DMS53 treated with DMSO at 0.1 percent for 48 hours (cell line): ENCODE results near the gene ACACA.
"Not testable (repeated sequence)": the region's sequence is repeated elsewhere in the genome, so short reads cannot be mapped to it uniquely, and the experiment has no call there.

Experiments used
- DNase-seq: peaks from one replicate; lab custom pipeline; 2025; ENCODE audit not compliant: unreplicated experiment; lab: John Stamatoyannopoulos, UW

The ACACA gene

DNA sequence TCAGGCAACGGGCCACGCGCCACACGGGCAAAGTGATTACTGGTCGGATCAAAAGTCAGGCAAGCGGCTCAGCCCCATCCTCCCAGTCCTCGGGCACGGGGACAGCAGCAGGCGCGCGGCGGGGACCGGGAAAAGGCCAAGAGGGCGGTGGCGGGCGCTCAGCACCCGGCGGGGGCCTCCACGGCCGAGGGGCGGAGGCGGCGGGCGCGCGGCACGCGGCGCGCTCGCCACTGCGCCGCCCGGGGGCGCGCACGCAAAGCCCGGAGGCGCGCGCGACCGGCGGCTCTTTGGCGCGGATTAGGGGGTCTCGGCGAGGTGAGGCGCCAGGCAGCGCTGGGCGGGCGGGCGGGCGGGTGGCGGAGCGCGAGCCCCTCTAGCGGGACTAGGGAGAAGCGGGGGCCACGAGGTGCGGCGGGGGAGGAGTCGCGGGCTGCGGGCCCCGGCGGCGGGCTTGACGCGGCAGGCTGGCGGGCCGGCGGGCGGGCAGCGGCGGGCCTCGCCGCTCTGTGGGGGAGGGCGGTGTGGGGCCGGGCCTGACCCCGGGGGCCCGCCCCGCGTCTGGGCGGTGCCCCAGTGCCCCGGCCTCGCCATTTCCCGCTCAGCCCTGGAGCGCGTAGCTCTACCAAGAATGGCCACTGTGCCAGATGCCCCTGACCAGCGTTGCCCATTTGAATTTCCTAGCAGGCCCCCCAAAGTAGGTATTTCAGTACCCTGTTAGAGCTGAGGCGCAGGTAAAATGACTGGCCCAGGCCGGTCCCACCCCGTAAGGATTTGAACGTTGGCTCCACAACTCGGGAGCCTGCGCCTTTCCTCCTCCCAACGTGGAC lies at the start of gene ACACA, which contains the start of gene TADA2A:
TSS of gene ACACA (minus strand) at position 202 of the 827 bp plus-strand sequence. CDS start 537 bp downstream, outside the sequence.
TSS of gene TADA2A (plus strand) at position 252 of the 827 bp plus-strand sequence. CDS start 4,480 bp downstream, outside the sequence.
- peak; percentile 68 for DNase-seq

DNA sequence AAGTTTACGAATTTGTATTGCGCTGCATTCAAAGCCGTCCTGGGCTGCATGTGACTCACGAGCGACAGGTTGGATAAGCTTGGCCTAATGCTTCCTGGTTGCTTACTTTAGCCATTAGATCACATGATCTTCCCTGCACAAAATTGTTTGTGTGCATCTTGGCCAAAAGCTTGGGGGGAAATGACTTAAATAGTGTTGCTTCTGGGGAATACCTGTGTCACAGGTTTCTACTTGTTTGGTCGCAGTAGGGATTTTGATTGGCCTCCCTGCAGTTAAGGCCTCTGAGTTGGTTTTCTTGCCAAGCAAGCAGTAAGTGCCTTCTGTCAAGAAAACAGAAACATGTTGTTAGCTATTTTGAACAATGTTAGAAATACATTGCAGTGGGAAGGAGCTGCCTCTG lies 43.5 kb upstream of the ACACA start:
- no peak for DNase-seq

DNA sequence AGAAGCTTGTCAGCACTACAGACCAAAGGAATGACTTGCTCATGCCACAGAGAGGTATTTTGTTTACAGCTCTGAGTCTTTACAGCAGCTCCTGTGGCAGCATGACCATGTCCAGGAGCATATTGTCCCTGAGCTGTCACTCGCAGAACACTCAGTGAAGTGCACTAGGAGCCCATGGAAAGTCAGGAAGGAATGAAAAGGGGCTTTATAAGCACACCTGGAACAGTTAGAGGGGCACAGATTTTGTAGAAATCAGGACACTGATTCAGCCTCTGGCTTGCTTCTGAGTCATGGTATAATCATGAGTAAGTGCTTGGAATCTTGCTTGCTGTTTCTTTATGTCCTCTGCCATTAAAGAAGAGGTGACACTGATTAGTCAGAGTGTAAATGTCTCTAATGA lies 41.0 kb upstream of the ACACA start:
- DNase-seq: no peak

DNA sequence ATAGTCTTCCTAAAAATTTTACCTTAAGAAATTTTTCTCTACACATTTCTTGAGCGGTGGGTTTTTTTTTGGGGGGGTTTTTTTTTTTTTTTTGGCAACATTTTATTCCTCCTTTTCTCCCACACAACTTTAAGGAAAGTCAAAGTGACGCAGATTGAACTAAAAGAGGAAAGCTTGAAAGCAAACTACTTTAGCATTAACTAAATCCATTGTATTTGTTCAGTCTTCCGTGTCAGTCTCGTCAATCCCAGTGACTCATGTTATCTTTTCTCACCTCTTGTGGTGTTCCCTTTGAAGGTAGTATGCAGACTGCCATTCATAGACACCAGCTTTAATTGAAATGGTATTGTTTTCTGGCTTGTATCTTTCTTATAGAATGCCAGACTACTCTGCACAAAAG lies 39.4 kb upstream of the ACACA start:
- DNase-seq: peak; percentile 92

DNA sequence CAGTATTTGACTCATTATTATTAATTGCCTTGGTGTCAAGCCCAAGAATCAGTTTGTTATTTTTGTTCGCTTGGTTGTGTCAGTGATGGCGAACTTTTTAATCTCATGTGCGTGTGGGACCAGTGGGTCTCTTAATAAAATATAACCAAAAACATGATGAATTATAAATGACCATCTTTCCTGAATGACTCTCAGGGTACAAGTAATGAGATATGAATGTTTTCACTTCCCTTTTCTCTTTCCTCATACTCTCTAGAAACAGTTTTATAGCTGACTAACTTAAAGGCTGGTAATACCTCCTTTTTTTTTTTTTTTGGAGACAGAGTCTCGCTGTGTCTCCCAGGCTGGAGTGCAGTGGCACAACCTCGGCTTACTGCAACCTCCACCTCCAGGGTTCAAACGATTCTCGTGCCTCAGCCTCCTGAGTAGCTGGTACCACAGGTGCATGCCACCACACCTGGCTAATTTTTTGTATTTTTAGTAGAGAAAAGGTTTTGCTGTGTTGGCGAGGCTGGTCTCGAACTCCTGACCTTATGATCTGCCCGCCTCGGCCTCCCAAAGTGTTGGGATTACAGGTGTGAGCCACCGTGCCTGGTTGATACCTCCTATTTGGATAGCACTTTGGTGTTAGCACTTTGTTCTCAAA lies 34.9 kb upstream of the ACACA start:
- not testable (repeated sequence) for DNase-seq

DNA sequence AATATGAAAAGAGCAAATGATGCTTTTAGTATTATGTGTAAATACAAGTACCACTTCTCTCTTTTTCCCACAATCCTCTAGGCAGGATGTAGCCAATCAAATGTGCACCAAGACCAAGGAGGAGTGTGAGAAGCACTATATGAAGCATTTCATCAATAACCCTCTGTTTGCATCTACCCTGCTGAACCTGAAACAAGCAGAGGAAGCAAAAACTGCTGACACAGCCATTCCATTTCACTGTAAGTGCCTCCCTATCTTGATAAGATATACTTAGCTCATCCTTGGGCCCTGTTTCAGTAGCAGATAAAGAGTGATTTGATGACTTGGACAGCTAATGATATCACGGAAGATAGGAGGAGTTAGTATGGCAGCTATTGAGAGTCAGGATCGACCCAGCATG lies 33.8 kb upstream of the ACACA start:
- no peak for DNase-seq

DNA sequence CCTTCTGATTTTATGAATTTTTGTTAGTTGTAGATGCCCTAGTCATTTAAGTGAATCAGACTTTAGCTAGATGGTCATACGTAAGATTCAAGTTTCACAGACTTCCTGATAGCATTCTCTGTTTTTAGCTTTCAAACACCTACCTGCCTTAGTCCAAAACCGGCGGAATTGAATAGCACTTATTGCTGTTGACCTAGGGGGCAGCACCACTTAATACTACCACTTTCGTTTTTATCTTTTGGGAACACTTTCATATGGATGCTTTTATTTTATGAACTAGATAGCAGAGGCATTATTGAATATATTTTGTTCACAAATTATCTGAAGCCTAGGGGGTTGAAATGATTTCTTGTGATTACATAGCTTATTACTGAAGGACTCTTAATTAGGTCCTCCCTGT lies 31.5 kb upstream of the ACACA start:
- no peak for DNase-seq

DNA sequence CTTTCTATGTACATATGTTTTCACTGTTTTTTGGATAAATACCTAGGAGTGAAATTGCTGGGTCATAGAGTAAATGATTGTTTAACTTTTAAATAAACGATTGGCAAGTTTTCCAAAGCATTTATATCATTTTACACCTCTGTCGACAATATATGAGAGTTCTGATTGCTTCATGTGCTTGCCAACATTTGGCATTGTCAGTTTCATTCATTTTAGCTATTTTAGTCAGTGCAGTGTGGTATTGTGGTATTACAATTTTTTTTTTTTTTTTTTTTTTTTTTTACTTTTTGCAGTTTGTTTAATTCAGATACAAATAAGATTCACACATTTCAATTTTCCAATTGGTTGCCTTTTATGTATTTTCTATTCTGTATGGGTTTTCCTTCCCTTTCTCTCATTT lies 26.0 kb upstream of the ACACA start:
- DNase-seq: no peak

DNA sequence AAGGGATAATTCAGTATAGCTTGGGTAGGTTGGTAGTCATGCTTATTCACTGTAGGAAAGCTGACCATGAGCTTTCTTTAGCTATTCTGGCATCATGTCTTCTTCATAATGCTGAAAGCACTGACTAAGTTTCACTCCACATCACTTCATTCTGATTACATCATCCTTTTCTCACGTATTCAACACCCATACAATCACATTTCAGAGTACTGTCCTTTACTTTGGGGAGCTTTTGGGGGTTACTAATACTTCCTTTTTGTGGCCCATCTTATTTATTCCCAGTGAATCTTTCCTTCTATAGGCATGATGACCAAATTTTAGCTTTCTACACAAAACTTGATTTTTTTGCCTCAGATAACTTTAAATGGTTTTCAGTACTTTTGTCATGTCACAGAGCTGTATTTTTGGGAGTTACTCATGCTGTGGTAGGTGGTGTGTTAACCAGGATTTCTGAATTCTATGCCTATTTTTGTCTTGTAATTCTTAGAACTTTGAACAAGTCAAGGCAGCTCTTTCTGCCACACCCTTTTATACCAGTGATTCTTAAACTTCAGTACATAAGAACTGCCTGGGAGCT lies 23.5 kb upstream of the ACACA start:
- DNase-seq: no peak

DNA sequence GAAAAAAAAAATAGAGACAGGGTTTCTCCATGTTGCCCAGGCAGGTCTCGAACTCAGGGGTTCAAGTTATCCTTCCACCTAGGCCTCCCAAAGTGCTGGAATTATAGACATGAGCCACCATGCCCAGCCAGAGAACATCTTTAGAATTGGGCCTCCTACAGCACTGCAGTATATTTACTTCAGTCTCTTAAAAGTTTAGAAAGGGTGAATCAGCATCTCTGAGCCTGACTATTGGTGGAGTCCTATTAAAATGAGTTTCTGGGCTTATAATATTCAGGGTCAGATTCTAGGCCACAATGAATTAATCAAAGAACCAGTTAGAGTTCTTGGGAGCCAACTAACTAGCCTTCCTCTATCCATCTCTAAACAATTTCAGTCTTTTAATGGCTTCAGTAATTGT lies 22.8 kb upstream of the ACACA start:
- no peak for DNase-seq

DNA sequence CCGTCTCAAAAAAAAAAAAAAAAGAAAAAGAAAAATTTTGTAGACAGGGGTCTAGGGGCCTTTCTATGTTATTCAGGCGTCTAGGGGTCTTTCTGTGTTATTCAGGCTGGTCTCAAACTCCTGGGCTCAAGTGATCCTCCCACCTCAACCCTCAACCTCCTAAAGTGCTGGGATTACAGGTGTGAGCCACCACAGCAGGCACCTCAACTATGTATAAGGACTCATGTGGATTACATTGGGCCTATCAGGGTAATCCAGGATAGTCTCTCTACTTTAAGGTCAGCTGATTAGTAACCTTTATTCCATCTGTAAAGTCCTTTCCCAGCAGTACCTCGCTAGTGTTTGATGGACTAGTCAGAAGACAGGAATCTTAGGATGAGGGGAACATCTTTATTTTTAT lies 22.4 kb upstream of the ACACA start:
- no peak for DNase-seq

DNA sequence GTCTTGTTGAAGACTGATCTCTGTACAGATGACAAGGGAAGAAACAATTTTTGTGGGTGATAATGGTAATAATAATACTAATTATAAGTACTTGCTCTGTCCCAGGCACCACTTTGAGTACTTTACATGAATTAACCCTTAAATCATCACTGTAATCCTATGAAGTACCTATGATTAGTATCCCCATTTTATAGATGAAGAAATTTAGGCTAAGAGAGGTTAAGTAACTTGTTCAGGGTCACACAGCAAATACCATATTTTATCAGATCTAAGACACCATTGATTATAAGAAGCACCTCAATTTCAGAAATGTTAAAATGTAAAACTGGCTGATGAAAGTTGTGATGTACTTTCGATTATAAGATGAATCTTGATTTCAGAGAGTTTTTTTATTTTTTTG lies 18.6 kb upstream of the ACACA start:
- DNase-seq: no peak

DNA sequence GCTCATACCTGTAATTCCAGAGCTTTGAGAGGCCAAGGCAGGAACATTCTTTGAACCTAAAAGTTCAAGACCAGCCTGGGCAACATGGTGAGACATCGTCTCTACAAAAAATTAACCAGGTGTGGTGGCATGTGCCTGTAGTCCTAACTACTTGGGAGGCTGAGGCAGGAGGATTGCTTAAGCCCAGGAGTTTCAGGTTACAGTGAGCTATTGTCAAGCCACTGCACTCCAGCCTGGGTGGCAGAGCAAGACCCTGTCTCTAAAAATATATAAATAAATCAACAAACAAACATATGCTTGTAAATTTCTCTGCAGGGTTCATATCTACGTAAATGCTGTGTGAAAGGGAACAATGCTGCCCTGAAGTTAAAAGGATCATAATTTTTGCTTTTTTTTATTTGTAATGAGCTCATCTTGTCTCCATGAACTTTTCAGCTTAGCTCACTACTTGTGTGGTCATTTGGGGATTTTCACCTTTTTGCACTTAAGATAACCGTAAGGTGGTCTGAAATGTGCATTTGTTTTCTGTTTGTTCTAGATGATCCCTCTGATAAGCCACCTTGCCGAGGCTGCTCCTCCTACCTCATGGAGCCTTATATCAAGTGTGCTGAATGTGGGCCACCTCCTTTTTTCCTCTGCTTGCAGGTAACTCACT lies 16.5 kb upstream of the ACACA start:
- DNase-seq: no peak

DNA sequence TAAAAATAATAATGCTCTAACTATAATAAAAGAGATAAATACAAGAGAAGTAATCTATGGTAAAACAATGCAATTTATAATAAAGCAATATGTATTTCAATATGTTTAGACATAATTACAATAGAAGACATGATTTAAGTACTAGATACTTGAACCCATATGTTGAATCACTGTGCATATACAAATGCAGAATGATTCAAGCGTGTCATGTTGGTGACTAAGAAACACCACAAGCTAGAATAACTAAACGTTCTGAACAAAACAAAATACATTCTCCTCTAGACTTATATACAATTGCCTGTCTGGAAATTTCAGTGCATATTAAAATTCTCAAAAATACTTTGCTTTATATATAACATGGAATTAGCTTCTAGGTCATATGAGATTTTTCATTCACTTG lies 11.2 kb upstream of the ACACA start:
- no peak for DNase-seq

DNA sequence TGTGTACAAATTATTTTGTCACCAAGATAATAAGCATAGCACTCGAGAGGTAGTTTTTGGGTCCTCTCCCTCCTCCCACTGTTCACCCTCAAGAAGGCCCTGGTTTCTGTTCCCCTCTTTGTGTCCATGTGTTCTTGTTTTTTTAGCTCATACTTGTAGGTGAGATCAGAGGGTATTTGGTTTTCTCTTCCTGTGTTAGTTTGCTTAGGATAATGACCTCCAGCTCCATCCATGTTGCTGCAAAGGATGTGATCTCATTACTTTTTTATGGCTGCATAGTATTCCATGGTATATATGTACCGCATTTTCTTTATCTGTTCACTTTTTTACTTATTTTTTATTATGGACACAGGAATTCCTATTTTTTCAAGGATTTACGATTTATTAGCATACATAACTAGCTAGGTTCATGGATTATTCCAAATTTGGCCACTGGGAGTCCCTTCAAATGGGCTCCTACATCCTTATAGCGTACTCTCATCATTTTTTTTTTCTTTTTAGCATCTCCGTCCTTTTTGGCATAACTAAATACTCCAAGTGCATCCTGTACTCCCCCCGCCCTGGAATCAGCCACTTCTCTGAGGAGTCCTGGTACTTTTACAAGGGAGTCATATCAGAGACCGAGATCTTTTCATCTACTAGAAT lies 7.4 kb upstream of the ACACA start:
- no peak for DNase-seq

DNA sequence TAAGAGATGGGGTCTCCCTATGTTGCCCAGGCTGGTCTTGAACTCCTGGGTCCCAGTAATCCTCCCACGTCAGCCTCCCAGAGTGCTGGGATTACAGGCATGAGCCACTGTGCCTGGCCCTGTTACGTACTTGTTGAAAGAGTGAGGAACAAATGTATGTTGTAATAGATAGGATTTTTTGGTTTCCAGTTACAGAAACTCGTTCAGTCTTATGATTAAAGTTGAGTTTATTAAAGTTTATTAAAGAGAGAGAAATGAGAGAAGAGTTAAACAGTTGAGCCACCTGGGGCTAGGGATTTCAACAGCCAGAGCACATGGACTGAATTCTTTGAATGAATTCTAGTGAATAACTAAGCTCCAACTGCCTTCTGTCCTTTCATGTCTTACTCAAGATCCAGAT lies 3.7 kb upstream of the ACACA start:
- no peak for DNase-seq

DNA sequence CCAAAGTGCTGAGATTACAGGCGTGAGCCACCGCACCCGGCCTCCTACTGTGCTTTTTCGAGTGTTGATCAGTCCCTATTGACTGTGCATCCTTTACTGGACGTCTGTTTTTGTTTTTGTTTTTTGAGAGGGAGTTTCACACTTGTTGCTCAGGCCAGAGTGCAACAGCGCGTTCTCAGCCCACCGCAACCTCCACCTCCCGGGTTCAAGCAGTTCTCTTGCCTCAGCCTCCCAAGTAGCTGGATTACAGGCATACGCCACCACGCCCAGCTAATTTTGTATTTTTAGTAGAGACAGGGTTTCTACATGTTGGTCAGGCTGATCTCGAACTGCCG lies 1.5 kb upstream of the ACACA start:
- DNase-seq: not testable (repeated sequence)

DNA sequence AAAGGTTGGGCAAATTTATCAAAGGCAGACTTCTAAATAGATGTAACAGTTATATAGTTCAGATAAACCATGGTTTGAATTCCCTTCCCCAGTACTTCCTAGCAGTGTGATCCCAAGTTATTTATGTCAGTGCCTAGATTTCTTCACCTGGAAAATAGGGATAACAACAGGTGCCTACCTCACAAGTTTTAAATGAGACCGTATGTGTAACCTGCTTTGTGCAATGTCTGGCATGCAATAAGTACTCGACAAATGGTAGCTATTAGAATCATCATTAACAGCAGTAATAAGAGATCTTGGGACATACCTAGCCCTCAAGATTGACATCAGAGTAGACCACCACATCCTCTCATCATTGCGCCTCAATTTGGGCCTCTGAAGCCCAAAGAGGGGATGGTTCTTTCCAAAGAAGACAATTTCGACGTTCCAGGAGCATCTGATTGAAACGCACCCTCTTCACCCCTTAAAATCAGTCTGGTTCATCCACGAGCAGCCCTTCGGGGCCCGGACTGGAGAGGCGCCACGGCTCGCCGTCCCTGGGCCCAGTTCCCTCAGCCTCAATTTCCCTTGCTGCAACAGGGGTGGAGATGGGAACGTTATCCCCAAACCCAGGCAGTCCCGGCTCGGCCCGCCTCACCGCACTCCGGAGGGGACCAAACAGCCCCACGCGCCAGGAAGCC lies 541 bp downstream of the ACACA start:
- no peak for DNase-seq

DNA sequence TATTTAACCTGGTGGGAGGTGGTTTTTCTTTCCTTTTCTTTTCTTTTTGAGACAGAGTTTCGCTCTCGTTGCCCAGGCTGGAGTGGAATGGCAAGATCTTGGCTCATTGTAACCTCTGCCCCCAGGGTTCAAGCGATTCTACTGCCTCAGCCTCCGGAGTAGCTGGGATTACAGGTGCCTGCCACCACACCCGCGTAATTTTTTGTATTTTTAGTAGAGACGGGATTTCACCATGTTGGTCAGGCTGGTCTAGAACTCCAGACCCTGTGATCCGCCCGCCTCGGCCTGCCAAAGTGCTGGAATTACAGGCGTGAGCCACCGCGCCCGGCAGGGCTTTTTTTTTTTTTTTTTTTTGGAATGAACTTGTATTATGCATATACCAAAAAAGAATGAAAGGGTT lies 1.1 kb downstream of the ACACA start:
- not testable (repeated sequence) for DNase-seq

DNA sequence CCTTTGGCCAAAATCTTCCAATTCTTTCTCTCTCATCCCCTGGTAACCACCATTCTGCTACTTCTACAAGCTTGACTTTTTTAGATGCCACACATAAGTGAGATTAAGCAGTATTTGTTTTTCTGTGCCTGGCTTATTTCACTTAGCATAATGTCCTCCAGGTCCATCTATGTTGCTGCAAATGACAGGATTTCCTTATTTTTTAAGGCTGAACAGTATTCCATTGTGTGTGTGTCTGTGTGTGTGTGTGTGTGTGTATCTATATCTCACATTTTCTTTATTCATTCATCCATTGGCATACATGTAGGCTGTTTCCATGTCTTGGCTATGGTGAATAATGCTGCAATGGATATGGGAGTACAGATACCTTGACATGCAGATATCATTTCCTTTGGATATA lies 6.1 kb downstream of the ACACA start:
- DNase-seq: no peak
